Calu3 (cell line): Measurements from ENCODE around the gene STK17A. TPM values are rescaled to one million over a fixed set of nuclear protein-coding genes. Genes with fewer than 3 reads are reported as not detected.

ENCODE experiments used
- BruUV-seq: library from RNA; stranded (reverse); fragments of 400-500 nt; replicated peaks from 2 replicates; lab custom pipeline; 2021; lab: Mats Ljungman, UMichigan
- CTCF ChIA-PET: fragments of 300-600 bp; sonication (Branson Sonifier 250); formaldehyde crosslinking; loops from one replicate; lab custom pipeline; 2022; ENCODE audit warnings: antibody characterized with exemption; lab: Charles Lee
- DNase-seq: peaks from one replicate; pipeline ENCODE4 v3.0.0; 2022
- H3K27ac Mint-ChIP-seq: one replicate; pipeline ENCODE4 v1.8.0; 2022; ENCODE audit warnings: mixed read lengths; ENCODE audit not compliant: unreplicated experiment
- H3K27me3 Mint-ChIP-seq: one replicate; pipeline ENCODE4 v1.8.0; 2022; ENCODE audit warnings: mixed read lengths; ENCODE audit not compliant: unreplicated experiment
- H3K36me3 Mint-ChIP-seq: one replicate; pipeline ENCODE4 v1.8.0; 2022; ENCODE audit warnings: mild to moderate bottlenecking, moderate library complexity, mixed read lengths; ENCODE audit not compliant: insufficient read depth, unreplicated experiment
- H3K4me1 Mint-ChIP-seq: one replicate; pipeline ENCODE4 v1.8.0; 2022; ENCODE audit warnings: mild to moderate bottlenecking, low read depth, mixed read lengths; ENCODE audit not compliant: unreplicated experiment
- H3K4me3 Mint-ChIP-seq: one replicate; pipeline ENCODE4 v1.8.0; 2022; ENCODE audit warnings: mild to moderate bottlenecking, low read depth, moderate library complexity, mixed read lengths; ENCODE audit not compliant: unreplicated experiment
- H3K9me3 Mint-ChIP-seq: one replicate; pipeline ENCODE4 v1.8.0; 2022; ENCODE audit warnings: low read depth, mixed read lengths; ENCODE audit not compliant: unreplicated experiment
- intact Hi-C: fragments of 100-400 bp; cut with micrococcal nuclease; formaldehyde crosslinking; loops from one replicate; pipeline ENCODE4 v1.10.0; 2022; ENCODE audit not compliant: unreplicated experiment
- total RNA-seq: library from RNA; stranded (reverse); gene quantifications from 2 replicates; pipeline ENCODE4 v1.2.3, GENCODE V29; 2022
- TF ChIP-seq, protein P1 (sequence below): fragments of 200-600 bp; IDR thresholded peaks from one replicate; pipeline ENCODE4 v1.8.0; 2022; ENCODE audit warnings: antibody characterized with exemption; ENCODE audit not compliant: unreplicated experiment

The STK17A gene
- total RNA-seq, 1 experiment from 2014 or later = 53.5 TPM

DNA sequence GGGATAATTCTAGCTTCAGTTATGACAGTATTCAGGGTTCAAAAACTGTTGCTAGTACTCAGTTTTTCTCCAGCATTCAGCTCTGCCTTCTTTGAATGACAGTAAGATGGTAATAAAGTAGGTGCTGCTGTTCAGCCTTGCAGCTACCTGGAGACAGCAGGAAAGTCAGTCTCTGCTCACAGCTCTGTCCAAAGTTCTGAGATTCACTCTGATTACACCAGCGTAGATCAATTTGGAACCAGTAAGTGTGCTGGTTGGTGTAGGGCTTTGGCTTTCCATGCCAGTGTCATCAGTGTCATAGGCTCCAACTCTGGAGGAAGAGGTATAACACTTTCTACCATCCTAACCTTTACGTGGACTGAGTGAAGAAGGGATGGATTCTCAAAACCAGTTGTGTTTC, 26.2 kb downstream of the STK17A start:
- CTCF ChIA-PET = interaction anchor here (0.6 to 1.1 kb wide), 2 partner anchors 26 to 71 kb away, joined by 3 to 4 read pairs; partner anchors contain the start of gene STK17A
- Mint-ChIP-seq H3K27ac (peak overlapping the region; percentile 12), H3K4me3 (no peak overlapping the region), H3K36me3 (peaks cover 27% of the 10 kb centered on the region), H3K27me3 (no peaks in the 10 kb centered on the region), H3K9me3 (peaks cover 9% of the 10 kb centered on the region), H3K4me1 (peaks cover 8% of the 10 kb centered on the region)
- BruUV-seq = no TSS peak
- TF ChIP-seq, protein P1, sequence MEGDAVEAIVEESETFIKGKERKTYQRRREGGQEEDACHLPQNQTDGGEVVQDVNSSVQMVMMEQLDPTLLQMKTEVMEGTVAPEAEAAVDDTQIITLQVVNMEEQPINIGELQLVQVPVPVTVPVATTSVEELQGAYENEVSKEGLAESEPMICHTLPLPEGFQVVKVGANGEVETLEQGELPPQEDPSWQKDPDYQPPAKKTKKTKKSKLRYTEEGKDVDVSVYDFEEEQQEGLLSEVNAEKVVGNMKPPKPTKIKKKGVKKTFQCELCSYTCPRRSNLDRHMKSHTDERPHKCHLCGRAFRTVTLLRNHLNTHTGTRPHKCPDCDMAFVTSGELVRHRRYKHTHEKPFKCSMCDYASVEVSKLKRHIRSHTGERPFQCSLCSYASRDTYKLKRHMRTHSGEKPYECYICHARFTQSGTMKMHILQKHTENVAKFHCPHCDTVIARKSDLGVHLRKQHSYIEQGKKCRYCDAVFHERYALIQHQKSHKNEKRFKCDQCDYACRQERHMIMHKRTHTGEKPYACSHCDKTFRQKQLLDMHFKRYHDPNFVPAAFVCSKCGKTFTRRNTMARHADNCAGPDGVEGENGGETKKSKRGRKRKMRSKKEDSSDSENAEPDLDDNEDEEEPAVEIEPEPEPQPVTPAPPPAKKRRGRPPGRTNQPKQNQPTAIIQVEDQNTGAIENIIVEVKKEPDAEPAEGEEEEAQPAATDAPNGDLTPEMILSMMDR = no peak
- no peak for DNase-seq
- intact Hi-C loops = no loop called here

GRCh38 chr7:43612128-43612527, 29.2 kb downstream of the STK17A start:
- TF ChIP-seq, protein P1 = no peak
- no peaks in the 10 kb centered on the region for H3K9me3 Mint-ChIP-seq

GRCh38 chr7:43612599-43613589, 30.0 kb downstream of the STK17A start:
- intact Hi-C loops = no loop called here
- H3K27me3 Mint-ChIP-seq = no peaks in the 10 kb centered on the region
- H3K4me3 Mint-ChIP-seq = no peak overlapping the region
- no TSS peak for BruUV-seq
- no peak for DNase-seq
- no peaks in the 10 kb centered on the region for H3K9me3 Mint-ChIP-seq
- CTCF ChIA-PET = no interaction called here
- H3K27ac Mint-ChIP-seq = no peak overlapping the region
- TF ChIP-seq, protein P1 = no peak
- H3K4me1 Mint-ChIP-seq = peaks cover 7% of the 10 kb centered on the region
- peaks cover 35% of the 10 kb centered on the region for H3K36me3 Mint-ChIP-seq

More at GRCh38 chr7:43612128-43612527, 29.2 kb downstream of the STK17A start:
- no peak overlapping the region for H3K4me3 Mint-ChIP-seq
- no TSS peak for BruUV-seq
- no peaks in the 10 kb centered on the region for H3K27me3 Mint-ChIP-seq
- H3K36me3 Mint-ChIP-seq = peaks cover 35% of the 10 kb centered on the region
- peaks cover 7% of the 10 kb centered on the region for H3K4me1 Mint-ChIP-seq
- DNase-seq = no peak
- peak overlapping the region; percentile 43 for H3K27ac Mint-ChIP-seq
- CTCF ChIA-PET = no interaction called here
- intact Hi-C loops = no loop called here

DNA sequence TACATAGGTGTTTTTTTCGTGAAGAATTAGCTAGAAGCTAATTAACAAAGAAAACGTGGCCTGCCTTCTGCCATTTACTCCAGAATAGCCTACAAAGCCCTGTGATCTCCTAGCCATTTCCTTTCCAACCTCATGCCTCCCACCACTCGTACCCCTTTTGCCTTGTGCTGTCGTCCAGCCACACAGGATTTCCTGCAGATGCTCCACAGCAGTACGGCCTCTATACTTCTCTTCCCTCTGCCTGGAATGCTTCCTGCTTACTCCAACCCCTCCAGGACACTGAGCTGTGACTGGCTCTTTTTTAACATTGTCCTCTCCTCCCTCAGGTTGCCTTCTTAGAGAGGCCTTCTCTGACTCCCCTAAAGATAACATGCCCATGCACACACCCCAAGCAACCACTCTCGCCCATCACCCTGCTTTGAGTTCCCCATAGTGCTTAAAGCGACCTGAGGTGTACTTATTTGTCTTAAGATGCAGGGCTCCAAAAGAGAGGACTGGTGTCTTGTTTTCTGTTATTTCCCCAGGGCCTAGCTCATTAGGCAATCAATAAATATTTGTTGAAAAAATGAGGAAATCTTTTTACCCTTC, 32.7 kb downstream of the STK17A start:
- Mint-ChIP-seq H3K4me1 (peaks cover 7% of the 10 kb centered on the region), H3K36me3 (peaks cover 16% of the 10 kb centered on the region), H3K4me3 (no peak overlapping the region), H3K27ac (peak overlapping the region; percentile 22), H3K27me3 (no peaks in the 10 kb centered on the region), H3K9me3 (no peaks in the 10 kb centered on the region)
- no TSS peak for BruUV-seq
- no peak for DNase-seq
- TF ChIP-seq, protein P1 = no peak
- intact Hi-C loops = no loop called here
- CTCF ChIA-PET = no interaction called here
